Neural cell (in vitro differentiated cells): ENCODE measurements around the gene SMAP2. TPM values are rescaled to one million over a fixed set of nuclear protein-coding genes. Genes with fewer than 3 reads are reported as not detected.

Experiments
- H2AFZ ChIP-seq: fragments of 200-600, 300-800 bp; sonication (generic), shearing (Covaris generic); 2 replicates; pipeline ENCODE4 v1.6.0; 2014; ENCODE audit warnings: low read depth, mild to moderate bottlenecking, antibody characterized with exemption, low read length, moderate library complexity
- H3F3A ChIP-seq: fragments of 200-600 bp; shearing (Covaris generic); 2 replicates; pipeline ENCODE4 v1.6.1; 2016; ENCODE audit warnings: mild to moderate bottlenecking, moderate library complexity, mixed read lengths, antibody characterized with exemption, low read length; ENCODE audit not compliant: insufficient read depth, poor library complexity, severe bottlenecking
- H3K27ac ChIP-seq: fragments of 200-600, 300-800 bp; sonication (generic), shearing (Covaris generic); 2 replicates; pipeline ENCODE4 v1.5.1; 2014; ENCODE audit warnings: mild to moderate bottlenecking, low read length, moderate library complexity
- H3K27me3 ChIP-seq: fragments of 300-800, 200-600 bp; sonication (generic), shearing (Covaris generic); 2 replicates; pipeline ENCODE4 v1.6.0; 2014; ENCODE audit warnings: mild to moderate bottlenecking, low read depth, low read length, moderate library complexity; ENCODE audit not compliant: insufficient read depth
- H3K36me3 ChIP-seq: fragments of 300-800, 200-600 bp; sonication (generic), shearing (Covaris generic); 2 replicates; pipeline ENCODE4 v1.5.1; 2014; ENCODE audit warnings: mild to moderate bottlenecking, antibody characterized with exemption, low read length, moderate library complexity; ENCODE audit not compliant: insufficient read depth
- H3K4me2 ChIP-seq: fragments of 300-800, 200-600 bp; sonication (generic), shearing (Covaris generic); 2 replicates; pipeline ENCODE4 v1.6.0; 2014; ENCODE audit warnings: mild to moderate bottlenecking, low read length
- H3K4me3 ChIP-seq: fragments of 300-800, 200-600 bp; sonication (generic), shearing (Covaris generic); 2 replicates; pipeline ENCODE4 v1.5.1; 2014; ENCODE audit warnings: mild to moderate bottlenecking, low read length, moderate library complexity
- H3K79me2 ChIP-seq: fragments of 200-600 bp; shearing (Covaris generic); replicated peaks from 2 replicates; pipeline ENCODE4 v1.6.0; 2014; ENCODE audit warnings: mild to moderate bottlenecking, low read length, moderate library complexity; ENCODE audit not compliant: insufficient read depth
- H3K9ac ChIP-seq: fragments of 300-800, 200-600 bp; sonication (generic), shearing (Covaris generic); 2 replicates; pipeline ENCODE4 v1.6.1; 2016; ENCODE audit warnings: mild to moderate bottlenecking, low read length, mixed read lengths
- H3K9me2 ChIP-seq: fragments of 200-600 bp; shearing (Covaris generic); 2 replicates; pipeline ENCODE4 v1.6.1; 2016; ENCODE audit warnings: mild to moderate bottlenecking, low read length, mixed read lengths; ENCODE audit not compliant: insufficient read depth
- H3K9me3 ChIP-seq: fragments of 200-600, 300-800 bp; sonication (generic), shearing (Covaris generic); 2 replicates; pipeline ENCODE4 v1.6.1; 2016; ENCODE audit warnings: mild to moderate bottlenecking, mixed run types, low read length, moderate library complexity, mixed read lengths
- H4K20me1 ChIP-seq: fragments of 200-600 bp; shearing (Covaris generic); 2 replicates; pipeline ENCODE4 v1.6.1; 2016; ENCODE audit warnings: mild to moderate bottlenecking, mixed run types; ENCODE audit not compliant: insufficient read depth
- EP300 ChIP-seq: fragments of 450-650 bp; conservative IDR thresholded peaks from 2 replicates; pipeline ENCODE4 v1.6.1; 2014; ENCODE audit warnings: antibody characterized with exemption, mild to moderate bottlenecking, moderate library complexity; ENCODE audit not compliant: poor library complexity, severe bottlenecking
- EZH2 ChIP-seq: fragments of 200-600, 300-800 bp; shearing (Covaris generic), sonication (generic); IDR thresholded peaks from 2 replicates; pipeline ENCODE4 v1.6.1; 2014; ENCODE audit warnings: antibody characterized with exemption, low read length, borderline replicate concordance, mild to moderate bottlenecking; ENCODE audit not compliant: insufficient read depth, poor library complexity, severe bottlenecking
- MXI1 ChIP-seq: fragments of 450-650 bp; conservative IDR thresholded peaks from 2 replicates; pipeline ENCODE4 v1.6.1; 2014; ENCODE audit warnings: antibody characterized with exemption, mild to moderate bottlenecking; ENCODE audit not compliant: poor library complexity, severe bottlenecking
- POLR2AphosphoS5 ChIP-seq: IDR thresholded peaks from 2 replicates; pipeline ENCODE4 v1.6.1; 2012
- RAD21 ChIP-seq: fragments of 450-650 bp; conservative IDR thresholded peaks from 2 replicates; pipeline ENCODE4 v1.6.1; 2014; ENCODE audit warnings: antibody characterized with exemption, mild to moderate bottlenecking, moderate library complexity
- SMC3 ChIP-seq: fragments of 450-650 bp; conservative IDR thresholded peaks from 2 replicates; pipeline ENCODE4 v1.6.1; 2014; ENCODE audit warnings: antibody characterized with exemption, mild to moderate bottlenecking, moderate library complexity; ENCODE audit not compliant: poor library complexity
- TAF1 ChIP-seq: IDR thresholded peaks from 2 replicates; pipeline ENCODE4 v1.6.1; 2012; ENCODE audit warnings: low read depth
- polyA plus RNA-seq: library from polyadenylated mRNA; depleted of rRNA; stranded (reverse); fragments of >200 nt; gene quantifications from 2 replicates; pipeline ENCODE4 v1.2.3, GENCODE V29; 2014
- TF ChIP-seq, protein P1 (sequence below): fragments of 450-650 bp; IDR thresholded peaks from 2 replicates; pipeline ENCODE4 v1.5.1; 2014; ENCODE audit warnings: antibody characterized with exemption, mild to moderate bottlenecking, moderate library complexity; ENCODE audit not compliant: poor library complexity, severe bottlenecking
- TF ChIP-seq, protein P2 (sequence below): IDR thresholded peaks from 2 replicates; pipeline ENCODE4 v1.6.1; 2012; ENCODE audit warnings: borderline replicate concordance

Gene SMAP2
- polyA plus RNA-seq, 1 donor from 2014 or later: 46.8 TPM

DNA sequence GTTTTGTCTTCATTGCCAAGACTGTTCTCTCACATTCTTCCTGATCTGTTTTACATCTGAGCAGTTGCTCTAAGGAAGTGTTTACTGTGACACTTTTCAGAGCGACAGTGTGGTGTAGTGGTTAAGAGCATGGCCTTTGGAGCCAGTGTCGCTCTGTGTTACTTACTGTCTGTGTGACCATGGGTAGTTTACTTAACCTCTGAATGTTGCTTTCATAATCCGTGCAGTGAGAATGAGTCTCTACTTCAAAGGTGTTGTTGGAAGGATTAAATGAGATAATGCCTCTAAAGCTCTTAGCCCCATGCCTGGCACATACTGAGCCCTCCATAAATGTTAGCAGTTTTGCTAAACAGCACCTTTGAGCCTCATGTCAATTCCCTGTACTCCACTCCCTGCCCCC lies 40.8 kb downstream of the SMAP2 start:
- Histone ChIP-seq H3K27me3 (no peaks in the 10 kb centered on the region), H3K36me3 (peaks cover 30% of the 10 kb centered on the region), H3K9me2 (no peaks in the 10 kb centered on the region), H3K9me3 (no peaks in the 10 kb centered on the region), H3K79me2 (no peaks in the 10 kb centered on the region), H2AFZ (no peak overlapping the region), H3K9ac (no peak overlapping the region), H3K4me2 (no peak overlapping the region), H3K27ac (no peak overlapping the region), H3F3A (no peaks in the 10 kb centered on the region), H3K4me3 (no peak overlapping the region), H4K20me1 (no peaks in the 10 kb centered on the region)
- no peak for TF ChIP-seq RAD21

DNA sequence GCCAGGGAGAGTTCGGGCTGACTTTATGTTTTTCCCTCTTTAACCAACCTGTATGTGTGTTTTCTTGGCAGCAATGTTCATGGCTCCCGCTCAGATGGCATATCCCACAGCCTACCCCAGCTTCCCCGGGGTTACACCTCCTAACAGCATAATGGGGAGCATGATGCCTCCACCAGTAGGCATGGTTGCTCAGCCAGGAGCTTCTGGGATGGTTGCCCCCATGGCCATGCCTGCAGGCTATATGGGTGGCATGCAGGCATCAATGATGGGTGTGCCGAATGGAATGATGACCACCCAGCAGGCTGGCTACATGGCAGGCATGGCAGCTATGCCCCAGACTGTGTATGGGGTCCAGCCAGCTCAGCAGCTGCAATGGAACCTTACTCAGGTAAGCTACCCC lies 43.2 kb downstream of the SMAP2 start:
- TF ChIP-seq EZH2 (no peak), EP300 (no peak), SMC3 (no peak), RAD21 (no peak), TAF1 (no peak), MXI1 (no peak), POLR2AphosphoS5 (no peak)
- TF ChIP-seq, protein P1, sequence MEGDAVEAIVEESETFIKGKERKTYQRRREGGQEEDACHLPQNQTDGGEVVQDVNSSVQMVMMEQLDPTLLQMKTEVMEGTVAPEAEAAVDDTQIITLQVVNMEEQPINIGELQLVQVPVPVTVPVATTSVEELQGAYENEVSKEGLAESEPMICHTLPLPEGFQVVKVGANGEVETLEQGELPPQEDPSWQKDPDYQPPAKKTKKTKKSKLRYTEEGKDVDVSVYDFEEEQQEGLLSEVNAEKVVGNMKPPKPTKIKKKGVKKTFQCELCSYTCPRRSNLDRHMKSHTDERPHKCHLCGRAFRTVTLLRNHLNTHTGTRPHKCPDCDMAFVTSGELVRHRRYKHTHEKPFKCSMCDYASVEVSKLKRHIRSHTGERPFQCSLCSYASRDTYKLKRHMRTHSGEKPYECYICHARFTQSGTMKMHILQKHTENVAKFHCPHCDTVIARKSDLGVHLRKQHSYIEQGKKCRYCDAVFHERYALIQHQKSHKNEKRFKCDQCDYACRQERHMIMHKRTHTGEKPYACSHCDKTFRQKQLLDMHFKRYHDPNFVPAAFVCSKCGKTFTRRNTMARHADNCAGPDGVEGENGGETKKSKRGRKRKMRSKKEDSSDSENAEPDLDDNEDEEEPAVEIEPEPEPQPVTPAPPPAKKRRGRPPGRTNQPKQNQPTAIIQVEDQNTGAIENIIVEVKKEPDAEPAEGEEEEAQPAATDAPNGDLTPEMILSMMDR: no peak
- TF ChIP-seq, protein P2, sequence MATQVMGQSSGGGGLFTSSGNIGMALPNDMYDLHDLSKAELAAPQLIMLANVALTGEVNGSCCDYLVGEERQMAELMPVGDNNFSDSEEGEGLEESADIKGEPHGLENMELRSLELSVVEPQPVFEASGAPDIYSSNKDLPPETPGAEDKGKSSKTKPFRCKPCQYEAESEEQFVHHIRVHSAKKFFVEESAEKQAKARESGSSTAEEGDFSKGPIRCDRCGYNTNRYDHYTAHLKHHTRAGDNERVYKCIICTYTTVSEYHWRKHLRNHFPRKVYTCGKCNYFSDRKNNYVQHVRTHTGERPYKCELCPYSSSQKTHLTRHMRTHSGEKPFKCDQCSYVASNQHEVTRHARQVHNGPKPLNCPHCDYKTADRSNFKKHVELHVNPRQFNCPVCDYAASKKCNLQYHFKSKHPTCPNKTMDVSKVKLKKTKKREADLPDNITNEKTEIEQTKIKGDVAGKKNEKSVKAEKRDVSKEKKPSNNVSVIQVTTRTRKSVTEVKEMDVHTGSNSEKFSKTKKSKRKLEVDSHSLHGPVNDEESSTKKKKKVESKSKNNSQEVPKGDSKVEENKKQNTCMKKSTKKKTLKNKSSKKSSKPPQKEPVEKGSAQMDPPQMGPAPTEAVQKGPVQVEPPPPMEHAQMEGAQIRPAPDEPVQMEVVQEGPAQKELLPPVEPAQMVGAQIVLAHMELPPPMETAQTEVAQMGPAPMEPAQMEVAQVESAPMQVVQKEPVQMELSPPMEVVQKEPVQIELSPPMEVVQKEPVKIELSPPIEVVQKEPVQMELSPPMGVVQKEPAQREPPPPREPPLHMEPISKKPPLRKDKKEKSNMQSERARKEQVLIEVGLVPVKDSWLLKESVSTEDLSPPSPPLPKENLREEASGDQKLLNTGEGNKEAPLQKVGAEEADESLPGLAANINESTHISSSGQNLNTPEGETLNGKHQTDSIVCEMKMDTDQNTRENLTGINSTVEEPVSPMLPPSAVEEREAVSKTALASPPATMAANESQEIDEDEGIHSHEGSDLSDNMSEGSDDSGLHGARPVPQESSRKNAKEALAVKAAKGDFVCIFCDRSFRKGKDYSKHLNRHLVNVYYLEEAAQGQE: no peak
- H3K36me3 ChIP-seq: peaks cover 28% of the 10 kb centered on the region

More for the DNA sequence above, 43.2 kb downstream of the SMAP2 start:
- Histone ChIP-seq H3K9me2 (no peaks in the 10 kb centered on the region), H3K27ac (no peak overlapping the region), H3K4me3 (no peak overlapping the region), H3K9me3 (no peaks in the 10 kb centered on the region), H3K9ac (no peak overlapping the region), H3K4me2 (no peak overlapping the region), H4K20me1 (no peaks in the 10 kb centered on the region), H3F3A (no peaks in the 10 kb centered on the region), H3K27me3 (no peaks in the 10 kb centered on the region), H3K79me2 (no peaks in the 10 kb centered on the region), H2AFZ (no peak overlapping the region)
